ENCODE data around the gene CDIP1.
A peak's percentile ranks its signal among the peaks of the same experiment; 100 is the strongest.

The CDIP1 gene

GRCh38 chr16:4561596-4561995 lies 23.0 kb upstream of the CDIP1 start:
- no peak for TF ChIP-seq CTCF (conservative IDR thresholded peaks at IDR 0.05; ENCODE audit: low read length)
- H3K4me3 ChIP-seq (ENCODE audit: low read length), result no peak overlapping the region
- no peak for DNase-seq (ENCODE audit: low read depth)

DNA sequence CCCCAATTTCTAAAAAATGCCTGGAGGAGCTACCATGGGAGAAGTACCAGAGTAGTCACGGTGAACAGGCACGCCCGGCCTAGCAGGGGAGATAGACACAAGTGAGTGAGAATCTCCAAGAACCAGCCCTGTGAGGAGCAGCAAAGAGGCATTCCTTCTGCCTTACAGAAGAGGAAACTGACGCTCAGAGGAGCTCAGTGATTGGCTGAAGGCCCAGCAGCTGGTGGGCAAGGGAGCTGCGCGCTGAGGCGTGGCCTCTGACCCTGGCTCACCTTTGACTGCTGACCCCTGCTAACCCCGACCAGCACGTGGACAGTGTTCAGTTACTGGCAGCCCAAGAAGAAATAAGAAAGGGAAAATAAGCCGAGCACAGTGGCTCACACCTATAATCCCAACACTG lies 19.4 kb upstream of the CDIP1 start:
- no peak for TF ChIP-seq CTCF (conservative IDR thresholded peaks at IDR 0.05; ENCODE audit: low read length)
- no peak overlapping the region for H3K4me3 ChIP-seq (ENCODE audit: low read length)
- no peak for DNase-seq (ENCODE audit: low read depth)

DNA sequence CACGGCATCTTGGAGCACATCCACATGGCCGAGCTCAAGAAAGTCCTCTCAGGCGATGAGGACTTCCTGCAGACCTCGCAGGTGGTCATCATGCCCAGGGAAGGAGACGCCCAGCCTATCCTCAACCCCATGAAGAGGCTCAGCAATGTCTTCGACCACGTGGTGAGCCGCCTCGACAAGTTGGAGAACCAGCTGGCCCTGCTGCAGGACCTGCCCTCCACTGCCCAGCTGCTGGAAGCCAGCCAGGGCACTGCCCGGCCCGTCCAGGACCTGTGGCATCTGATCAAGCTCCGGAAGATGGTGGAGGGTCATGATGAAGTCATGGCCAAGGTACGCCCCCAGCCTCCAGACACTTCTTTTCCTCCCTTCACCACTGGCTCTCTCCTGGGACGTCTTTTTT lies 18.0 kb upstream of the CDIP1 start:
- no peak overlapping the region for H3K4me3 ChIP-seq (ENCODE audit: low read length)
- DNase-seq (ENCODE audit: low read depth), result no peak
- TF ChIP-seq CTCF (conservative IDR thresholded peaks at IDR 0.05; ENCODE audit: low read length), result no peak

GRCh38 chr16:4556112-4556511 lies 17.5 kb upstream of the CDIP1 start, which contains the start of gene C16orf96:
TSS of gene C16orf96 (plus strand) at chr16:4556340. CDS start at chr16:4556490, 150 bp downstream.
- TF ChIP-seq CTCF (conservative IDR thresholded peaks at IDR 0.05; ENCODE audit: low read length), result no peak
- no peak for DNase-seq (ENCODE audit: low read depth)
- H3K4me3 ChIP-seq (ENCODE audit: low read length), result no peak within 1 kb of the TSS

DNA sequence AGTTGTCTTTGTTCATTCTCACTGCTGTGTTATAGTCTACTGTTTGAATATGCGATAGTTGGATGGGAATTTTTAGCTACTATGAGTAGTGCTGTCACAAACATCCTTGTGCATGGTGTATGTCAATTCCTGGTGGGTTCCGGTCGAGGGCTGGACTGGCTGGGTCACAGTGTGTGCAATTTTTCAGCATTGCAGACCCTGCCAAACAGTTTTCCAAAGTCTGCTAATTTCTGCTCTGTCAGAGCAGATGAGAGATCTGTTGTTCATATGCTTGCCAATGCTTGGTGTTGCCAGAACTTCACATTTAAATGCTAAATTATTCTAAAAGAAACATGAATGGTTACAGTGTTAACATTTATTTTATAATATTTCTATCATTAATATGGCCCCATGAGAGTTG lies 14.0 kb upstream of the CDIP1 start:
- DNase-seq (ENCODE audit: low read depth), result no peak
- no peak for TF ChIP-seq CTCF (conservative IDR thresholded peaks at IDR 0.05; ENCODE audit: low read length)
- no peak overlapping the region for H3K4me3 ChIP-seq (ENCODE audit: low read length)

DNA sequence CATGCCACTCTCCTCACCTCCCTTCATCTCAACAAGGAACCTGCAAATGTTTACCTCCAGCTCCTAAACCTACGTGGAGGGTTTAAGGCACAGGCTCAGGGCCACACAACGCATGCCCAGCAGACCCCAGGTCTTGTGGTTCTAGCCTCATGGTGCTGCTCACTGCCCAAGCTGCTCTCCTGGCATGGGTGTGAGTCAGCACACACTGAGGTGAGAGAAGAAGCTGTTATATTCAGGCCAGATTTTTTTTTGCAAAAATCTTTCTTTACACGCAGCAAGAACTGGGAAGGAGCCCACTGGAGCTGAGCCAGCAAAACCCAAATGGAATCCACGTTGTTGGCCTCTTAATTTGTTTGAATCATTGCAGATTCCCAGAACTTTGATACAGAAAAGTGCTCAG lies 12.0 kb upstream of the CDIP1 start:
- TF ChIP-seq CTCF (conservative IDR thresholded peaks at IDR 0.05; ENCODE audit: low read length), result no peak
- H3K4me3 ChIP-seq (ENCODE audit: low read length), result no peak overlapping the region
- peak; percentile 37 for DNase-seq (ENCODE audit: low read depth)

- H3K4me3 ChIP-seq (ENCODE audit: low read length), result no peak overlapping the region
- DNase-seq (ENCODE audit: low read depth), result no peak
- no peak for TF ChIP-seq CTCF (conservative IDR thresholded peaks at IDR 0.05; ENCODE audit: low read length)
These were observed 9.6 kb upstream of the CDIP1 start for GRCh38 chr16:4548124-4548523.

Data from AG10803 (cell line).